NCI-H2196 treated with DMSO at 0.1 percent for 48 hours (cell line): ENCODE data around the gene BAZ2B.

Experiments
- DNase-seq: peaks from one replicate; lab custom pipeline; 2025; ENCODE audit not compliant: unreplicated experiment; lab: John Stamatoyannopoulos, UW

Gene BAZ2B

GRCh38 chr2:159615367-159616285 is 722 bp downstream of the BAZ2B start:
- DNase-seq, result peak; percentile 94

- peak; percentile 69 for DNase-seq
Measured at GRCh38 chr2:159614534-159615366, 1.6 kb downstream of the BAZ2B start.

DNA sequence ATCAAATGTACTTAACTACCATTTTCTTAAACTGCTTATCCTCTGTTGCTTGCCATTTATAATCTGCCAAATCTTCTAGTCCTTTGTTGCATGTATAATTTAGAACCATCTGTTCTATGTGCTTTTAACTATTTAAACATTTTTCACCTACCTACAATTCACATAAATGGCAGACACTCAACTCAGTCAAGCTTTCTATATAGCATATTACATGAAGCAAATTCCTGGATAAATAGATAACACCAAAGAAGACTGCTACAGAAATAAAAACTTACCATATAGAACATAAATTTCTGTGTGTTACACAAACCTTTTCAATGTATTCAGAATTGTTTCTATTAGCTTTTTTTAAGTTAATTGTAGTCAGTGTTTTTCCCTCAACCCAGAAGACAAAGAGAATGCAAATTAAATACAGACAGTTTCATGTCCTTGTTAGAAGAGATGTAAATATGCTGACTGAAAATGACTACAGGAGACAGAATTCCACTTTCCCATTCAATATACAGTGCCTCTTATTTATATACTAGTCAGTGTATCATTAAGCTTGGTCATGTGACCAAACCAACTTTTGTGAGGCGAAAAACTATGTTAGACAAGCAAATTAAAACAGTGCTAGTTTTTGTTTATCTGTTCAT is 2.6 kb downstream of the BAZ2B start:
- DNase-seq, result no peak

DNA sequence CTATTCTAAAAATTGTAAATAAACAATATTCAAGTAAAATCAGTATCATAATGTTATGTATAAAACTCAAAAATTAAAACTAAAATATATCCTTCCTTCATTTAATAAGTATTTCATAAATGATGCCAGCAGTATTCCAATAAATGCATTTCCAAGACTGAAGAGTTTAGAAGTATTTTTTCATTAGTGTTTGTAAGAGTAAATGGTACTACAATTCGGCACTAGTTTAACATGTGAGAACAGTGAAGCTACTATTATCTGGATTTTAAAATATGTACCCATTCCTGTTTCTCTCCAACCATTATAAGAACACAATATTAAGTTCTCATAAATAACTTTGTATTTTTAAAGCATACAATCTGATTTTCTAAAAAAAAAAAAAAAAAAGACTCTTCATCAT is 3.3 kb downstream of the BAZ2B start:
- DNase-seq, result no peak

DNA sequence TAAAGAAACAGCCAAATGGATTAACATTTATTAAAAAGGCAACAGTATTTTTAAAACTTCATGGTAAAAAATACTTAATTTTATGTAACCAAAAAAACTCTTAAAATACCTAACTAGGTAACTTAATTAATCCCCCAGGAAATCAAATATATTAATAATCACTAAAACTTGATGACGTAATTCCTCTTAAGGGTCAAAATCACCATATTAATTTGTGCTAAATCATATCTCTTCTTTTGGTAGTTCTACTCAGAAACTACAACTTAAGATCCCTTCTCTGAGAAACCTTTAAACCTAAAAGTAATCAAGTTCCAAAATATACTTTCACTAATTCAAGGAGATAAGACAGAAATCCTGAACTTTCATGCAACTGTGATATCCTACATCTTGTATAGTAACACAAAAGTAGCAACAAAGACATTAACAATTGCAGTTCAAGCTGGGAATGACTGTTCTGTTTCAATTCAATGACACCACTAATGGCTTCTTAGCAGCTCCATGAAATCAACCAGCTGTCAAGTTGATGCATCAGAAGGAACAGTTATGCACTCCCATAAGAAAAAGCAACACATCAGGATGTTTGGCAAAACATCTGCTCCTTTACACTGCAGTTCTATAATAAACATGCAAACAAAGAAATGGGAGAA is 4.0 kb downstream of the BAZ2B start:
- no peak for DNase-seq

DNA sequence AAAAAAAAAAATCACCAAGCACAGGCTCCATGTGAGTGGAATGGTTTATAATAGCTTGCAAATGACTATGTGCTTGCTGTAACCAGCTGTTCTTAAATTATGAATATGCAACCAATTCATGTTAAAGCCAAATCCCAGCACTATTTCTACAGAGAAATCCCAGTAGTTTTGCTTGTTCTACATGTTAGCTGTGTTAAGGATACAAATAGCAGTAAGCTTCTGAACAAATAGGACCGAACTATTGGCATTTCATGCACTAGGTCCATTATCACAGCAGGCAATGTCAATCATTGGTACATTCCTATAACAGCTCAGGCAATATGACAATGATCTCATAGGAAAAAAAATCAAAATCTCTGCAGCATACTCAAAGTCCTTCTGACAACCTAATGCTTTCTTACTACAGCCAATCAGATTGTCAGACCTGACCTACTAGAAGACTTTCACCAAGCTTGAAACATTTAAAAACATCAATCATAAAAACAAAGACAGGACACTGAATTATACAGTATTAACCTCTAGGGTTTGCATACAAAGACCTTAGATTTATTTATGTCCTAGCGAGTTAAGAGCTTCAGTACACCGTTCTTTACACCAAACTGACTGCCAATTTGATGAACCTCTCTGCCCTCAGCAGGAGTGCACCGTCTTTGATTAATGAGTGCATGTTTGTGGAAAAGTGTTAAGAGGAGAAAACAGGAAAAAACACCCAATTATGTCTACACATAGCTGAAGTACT is 6.4 kb downstream of the BAZ2B start:
- DNase-seq, result no peak

GRCh38 chr2:159608723-159609308 is 7.5 kb downstream of the BAZ2B start:
- no peak for DNase-seq

DNA sequence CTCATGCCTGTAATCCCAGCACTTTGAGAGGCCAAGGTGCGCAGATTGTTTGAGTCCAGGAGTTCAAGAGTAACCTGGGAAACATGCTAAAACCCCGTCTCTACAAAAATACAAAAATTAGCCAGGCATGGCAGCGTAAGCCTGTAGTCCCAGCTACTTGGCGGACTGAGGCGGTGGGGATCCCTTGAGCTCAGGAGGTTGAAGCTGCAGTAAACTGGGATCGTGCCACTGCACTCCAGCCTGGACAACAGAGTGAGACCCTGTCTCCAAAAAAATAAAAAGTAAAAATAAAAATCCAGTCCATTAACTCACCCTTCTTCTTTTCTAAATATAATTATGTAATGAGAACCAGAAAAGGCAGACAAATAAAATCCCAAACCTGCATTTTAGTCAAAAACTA is 8.2 kb downstream of the BAZ2B start:
- DNase-seq, result no peak

GRCh38 chr2:159606287-159606686 is 10.1 kb downstream of the BAZ2B start:
- no peak for DNase-seq

DNA sequence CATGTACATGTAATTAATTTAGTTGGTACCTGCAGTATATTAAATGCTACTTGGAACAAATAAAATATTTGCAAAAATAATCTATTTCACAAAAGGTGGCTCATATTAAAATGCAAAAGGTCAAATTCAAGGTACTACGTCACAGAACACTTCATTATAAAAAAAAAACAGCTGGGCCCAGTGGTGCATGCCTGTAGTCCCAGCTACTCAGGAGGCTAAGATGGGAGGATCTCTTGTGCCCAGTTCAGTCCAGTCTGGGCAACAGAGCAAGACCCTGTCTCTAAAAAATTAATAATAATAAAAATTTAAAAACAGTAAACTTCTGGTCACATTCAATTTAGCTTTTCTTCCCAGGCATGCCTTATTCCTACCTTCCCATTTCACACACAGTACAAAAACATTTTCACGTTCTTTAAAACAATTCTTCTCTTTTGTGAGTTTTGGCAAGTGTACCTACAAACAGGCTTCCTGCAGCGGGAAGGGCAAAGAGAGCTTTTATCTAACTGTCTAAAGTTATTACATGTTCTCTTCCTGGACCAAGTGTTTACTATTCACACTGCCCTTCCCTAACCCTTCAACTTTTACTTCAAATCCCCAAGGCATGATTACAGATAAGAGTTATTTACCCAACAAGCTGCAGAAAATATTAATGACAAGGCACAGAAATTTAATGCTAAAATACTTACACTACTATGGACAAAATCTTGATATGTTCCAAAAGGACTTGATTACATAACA is 10.7 kb downstream of the BAZ2B start:
- DNase-seq, result no peak

DNA sequence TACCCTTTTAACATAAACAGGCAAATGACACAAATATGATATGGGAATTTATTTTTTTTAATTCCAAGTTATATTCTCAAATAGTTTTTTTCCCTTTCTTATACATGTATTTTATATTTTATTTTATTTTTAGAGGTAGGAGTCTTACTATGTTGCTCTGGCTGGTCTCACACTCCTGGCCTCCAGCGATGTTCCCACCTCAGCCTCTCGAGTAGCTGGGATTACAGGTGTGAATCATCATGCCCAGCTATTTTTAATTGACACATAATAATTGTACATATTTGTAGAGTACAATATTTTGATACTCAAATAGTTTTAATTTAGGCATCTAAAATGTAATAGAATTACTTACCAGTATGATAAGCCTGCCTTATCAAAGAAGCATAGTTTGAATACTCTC is 12.2 kb downstream of the BAZ2B start:
- DNase-seq, result no peak

DNA sequence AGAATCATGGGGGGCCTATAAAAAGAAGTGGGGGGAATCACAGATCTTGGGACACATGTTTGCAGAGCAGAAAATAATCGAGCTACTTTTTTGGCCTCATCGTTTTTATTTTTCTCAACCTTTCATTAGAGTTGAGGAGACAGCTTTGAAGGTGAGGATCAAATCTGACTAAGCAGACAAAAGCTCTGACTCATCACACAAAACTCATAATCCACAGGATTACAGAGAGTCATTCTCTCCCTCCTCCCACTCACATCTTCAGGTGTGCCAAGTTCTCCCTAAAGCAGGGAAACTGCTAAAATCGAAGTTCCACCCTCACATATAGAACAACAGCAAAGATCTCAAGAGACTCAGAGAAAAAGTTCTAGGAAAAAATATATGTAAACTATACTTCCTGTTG is 15.6 kb downstream of the BAZ2B start:
- no peak for DNase-seq

GRCh38 chr2:159595410-159596046 is 20.8 kb downstream of the BAZ2B start:
- no peak for DNase-seq

DNA sequence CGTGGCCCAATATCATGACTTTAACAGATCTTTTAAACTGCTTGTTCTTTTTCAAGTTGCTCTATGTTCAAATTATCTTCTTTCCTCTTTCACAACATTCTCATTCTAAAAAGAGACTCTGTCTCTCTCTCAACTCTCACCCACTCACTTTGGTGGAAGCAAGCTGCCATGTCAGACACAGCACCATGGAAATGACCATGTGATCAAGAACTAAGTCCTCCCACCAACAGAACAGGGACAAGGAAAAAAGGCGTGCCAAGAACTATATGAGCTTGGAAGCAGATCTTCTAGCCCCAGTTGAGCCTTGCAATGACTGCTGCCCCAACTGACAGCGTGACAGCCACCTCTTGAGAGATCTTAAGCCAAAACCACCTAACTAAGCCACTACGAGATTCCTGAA is 23.9 kb downstream of the BAZ2B start:
- DNase-seq, result no peak

- DNase-seq, result no peak
Measured at GRCh38 chr2:159591221-159591620, 25.1 kb downstream of the BAZ2B start.

DNA sequence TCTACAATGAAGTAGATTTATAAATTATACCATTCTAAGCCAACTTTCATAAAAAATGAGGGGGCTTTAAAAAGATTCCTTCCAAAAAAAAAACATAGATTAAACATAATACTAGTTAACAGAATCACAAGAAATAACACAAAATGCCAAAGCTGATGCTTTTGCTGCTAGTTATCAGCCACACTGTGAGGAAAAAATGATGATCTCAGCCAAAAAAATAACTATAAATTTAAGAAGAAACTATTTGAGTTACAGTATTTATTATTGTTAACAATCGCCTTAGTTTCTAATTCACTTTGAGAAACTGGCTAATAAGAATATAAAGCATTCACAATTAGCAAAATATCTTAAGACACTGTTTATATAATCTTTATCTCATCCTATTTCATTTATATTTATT is 27.1 kb downstream of the BAZ2B start:
- no peak for DNase-seq

GRCh38 chr2:159586034-159586433 is 30.3 kb downstream of the BAZ2B start:
- DNase-seq, result no peak

- DNase-seq, result no peak
Measured at GRCh38 chr2:159585622-159586021, 30.7 kb downstream of the BAZ2B start.

- DNase-seq, result no peak
Measured at GRCh38 chr2:159584796-159585195, 31.6 kb downstream of the BAZ2B start.
